GM21619 (cell line): Measurements from ENCODE around the gene CDK5R2.

Experiments used
- ATAC-seq: cut with Tn5 transposase; IDR thresholded peaks from one replicate; pipeline ENCODE4 v1.9.1; 2021; ENCODE audit not compliant: unreplicated experiment

Gene CDK5R2

DNA sequence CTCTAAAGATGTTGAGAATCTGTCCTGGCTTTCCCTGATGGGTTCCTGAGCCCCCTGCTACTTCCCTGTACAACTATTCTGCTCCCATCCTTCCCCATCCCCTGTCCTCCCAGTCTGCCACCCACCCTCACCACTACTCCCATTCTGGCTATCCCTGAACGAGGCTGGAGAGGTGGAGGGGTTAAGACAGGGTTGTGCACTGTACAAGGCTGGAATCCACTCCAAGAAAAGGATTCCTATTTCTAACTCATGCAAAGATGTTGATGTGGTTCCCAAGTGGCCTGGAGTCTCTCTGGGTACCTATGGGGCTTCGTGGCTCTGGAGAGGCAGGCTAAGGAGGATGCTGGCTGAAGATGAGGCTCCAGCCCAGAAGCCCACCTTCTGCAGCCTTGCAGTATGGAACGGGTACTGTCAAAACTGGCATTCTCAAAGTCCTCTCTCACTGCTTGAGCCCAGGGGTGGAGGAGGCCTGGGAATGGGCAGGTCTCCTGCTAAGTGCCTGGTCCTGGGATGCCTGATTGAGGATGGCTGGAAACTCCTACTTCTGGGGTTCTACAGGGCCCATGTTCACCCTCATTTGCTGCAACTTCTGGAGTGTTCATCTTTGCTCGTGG, 26.8 kb downstream of the CDK5R2 start:
- ATAC-seq: no peak

DNA sequence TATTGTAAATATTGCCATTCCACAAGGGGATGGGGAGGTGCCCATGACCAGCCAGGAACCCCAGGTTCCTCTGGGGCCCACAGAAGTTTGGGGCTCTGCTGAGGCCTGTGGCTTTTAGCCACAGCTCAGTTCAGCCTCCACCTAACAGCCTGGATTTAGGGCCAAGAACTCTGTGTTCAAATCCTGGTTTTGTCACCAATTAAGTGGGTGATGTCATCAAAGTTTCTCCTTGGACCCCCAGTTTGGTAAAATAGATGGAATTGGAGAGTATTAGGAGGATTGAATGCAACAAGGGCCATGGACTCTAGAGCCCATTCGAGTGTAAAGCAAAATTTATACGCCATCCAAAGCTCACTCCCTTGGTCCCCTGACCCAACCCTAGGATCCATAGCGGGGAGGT, 28.7 kb downstream of the CDK5R2 start:
- no peak for ATAC-seq

DNA sequence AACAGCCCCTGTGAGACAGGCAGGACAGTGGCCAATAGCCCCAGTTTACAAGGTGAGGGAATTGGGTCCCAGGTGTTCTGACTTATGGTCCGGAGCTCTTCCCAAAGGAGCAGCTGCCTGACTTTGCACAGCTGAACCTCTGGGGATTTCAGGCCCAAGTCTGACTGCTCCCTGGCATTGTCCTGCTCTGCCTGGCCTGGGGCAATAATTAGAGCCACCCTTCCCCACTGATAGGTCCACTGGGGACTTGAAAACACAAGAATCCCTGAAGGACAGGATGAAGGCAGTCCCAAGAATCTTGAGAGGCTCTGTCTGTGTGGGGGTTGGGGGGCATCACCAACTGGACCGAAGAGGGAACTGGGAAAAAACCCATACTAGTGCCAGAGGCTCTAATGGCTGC, 29.2 kb downstream of the CDK5R2 start:
- ATAC-seq: no peak

DNA sequence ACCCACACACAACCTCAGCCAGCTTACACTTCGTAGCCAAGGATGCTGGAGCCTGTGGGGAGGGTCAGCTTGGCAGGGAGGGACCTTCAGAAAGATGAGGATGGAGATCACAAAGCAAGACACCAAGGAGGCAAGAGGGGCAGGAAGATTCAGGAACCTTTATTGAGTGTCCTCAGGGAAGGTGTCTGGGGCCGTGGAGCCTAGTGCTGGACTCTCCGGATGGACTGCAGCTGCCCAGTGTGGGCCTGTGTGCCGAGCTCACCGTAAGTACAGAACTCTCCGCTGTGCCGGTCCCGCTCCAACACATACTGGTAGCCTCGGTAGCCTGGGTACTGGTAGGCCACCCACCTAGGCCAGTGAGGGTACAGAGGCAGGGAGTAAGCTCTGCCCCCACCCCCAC, 30.6 kb downstream of the CDK5R2 start:
- ATAC-seq: no peak

DNA sequence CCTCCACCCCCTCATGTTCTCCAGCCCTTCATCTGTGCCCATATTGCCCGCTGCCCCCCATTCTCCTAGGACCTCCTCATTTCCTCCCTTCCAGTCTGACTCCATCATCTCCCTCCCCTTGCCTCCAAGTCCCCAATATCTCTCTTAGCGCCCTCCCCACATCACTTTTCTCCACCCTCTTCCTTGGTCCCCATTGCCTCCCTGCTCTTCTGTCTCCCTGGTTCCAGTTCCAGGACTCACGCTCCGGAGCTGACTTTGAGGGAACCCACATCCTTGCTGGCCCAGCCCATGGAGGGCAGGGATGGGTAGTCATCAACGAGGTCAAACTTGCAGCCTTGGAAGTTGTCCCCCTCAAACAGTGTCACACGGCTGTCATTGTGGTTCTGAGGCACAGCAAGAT, 31.1 kb downstream of the CDK5R2 start:
- no peak for ATAC-seq

DNA sequence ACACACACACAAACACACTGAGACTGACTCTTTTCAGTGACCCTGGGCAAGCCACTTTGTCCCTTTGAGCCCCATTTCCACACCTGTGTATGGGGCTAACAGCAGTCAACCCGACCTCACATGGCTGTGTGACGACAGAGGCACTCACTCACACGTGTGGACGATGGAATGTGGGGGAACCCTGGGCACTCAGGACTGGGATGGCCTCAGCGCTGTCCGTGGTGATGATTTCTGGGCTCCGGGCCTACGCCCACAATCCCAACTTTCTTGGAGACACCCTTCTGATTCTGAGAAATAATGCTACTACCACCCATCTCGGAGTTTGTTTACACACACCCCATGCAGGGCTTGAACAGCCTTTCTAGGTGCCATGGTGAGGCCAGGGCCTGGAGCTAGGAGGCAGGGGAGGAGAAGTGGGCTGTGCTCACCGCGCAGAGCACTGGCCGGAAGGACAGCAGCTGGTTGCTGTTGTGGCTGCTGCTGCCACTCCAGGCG, 32.3 kb downstream of the CDK5R2 start:
- ATAC-seq: no peak

DNA sequence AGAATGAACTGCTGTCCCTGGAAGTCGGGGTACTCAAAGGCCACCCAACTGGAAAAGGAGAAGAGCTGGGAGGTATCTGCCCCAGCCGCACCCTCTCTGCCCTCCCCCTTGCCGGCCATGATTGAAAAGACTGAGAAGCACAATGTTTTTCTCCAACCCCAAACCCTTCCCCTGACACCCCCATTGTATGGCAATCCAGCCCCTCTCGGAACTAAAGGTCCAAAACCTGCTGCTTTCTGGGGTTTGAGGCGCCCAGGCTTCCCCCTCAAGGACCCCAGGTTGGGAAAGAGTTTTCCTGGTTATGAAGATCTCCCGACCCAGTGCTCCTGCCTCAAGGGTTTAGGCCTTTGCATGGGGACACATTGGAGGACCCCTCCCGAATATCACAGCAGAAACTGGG, 32.7 kb downstream of the CDK5R2 start:
- ATAC-seq: no peak

DNA sequence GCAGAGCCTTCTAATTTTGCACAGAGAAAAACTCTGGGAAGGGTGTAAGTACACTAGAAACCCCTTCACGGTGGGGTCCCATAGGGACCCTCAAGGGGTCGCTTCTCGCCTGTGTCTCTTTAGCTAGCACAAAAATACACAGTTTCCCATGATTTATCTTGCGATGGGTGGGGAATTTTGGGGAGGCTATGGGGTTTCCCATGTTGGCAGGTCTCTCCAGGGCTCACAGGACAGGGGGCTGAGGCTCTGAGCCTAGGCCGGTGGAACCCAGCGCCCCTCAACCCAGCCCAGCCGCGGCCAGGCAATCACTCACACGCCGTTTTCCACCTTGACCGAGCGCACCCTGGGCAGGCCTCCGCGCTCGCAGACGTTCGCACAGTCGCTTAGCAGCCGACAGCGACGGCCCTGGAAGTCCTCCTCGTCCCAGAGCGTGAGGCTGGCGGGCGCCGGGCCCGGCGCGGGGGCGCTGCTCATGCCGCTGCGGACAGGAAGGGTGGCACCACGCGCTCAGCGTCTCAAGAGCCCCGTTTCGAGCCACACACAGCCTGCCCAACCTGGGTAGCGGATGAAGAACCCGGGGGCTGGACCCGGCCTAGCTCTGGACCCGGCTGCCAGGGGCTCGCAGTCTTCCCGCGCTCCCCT, 33.4 kb downstream of the CDK5R2 start:
- ATAC-seq: no peak

DNA sequence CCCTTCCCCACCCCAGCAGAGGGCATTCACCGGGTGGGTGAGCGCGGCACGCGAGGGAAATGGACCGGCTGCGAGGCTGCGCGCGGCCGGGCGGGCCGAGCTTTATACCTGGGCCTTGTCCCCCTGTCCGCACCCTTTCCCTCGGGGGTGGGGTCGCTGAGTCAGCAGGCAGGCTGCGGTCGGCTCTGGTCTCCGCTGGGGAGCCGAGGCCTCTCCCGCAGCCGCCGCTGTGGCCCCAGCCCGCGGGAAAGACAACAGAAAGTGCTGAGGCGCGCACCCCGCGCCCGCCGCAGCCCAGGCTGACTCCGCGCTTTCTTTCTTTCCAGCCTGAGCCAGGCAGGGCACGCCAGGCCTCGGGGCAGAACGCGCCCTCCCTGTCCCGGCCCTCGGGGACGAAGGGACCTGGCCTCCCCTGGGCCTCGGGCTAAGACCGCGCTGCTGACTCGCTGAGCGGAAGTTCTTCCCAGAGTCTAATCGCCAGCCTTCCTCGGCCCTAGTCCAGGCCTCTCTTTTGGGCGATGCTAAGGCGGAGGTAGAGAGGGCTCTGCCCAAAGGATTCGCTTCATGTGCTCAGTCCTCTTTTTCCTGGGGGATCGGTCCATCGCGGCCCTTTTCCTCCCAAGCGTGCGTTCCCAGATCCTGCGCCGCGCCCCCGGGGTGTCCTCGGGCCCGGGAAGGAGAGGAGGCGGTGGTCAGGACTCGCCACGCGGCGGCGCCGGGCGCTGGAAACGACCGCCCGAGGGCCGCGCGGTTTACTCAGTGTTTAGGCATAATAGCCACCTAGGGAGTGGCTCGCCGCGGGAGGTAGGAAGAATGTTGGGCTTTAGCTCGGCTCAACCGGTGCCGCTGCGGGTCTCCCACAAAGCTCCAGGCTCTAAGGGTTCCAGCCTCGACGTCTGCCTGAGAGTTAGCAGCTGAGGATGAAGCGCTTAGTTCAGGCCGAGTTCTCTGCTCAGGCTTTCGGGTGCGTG, 34.2 kb downstream of the CDK5R2 start, which contains the start of gene CRYBA2:
CRYBA2 (minus strand) TSS at position 78 of the 971 bp plus-strand sequence. CDS start 246 bp downstream, outside the sequence.
- no peak for ATAC-seq

DNA sequence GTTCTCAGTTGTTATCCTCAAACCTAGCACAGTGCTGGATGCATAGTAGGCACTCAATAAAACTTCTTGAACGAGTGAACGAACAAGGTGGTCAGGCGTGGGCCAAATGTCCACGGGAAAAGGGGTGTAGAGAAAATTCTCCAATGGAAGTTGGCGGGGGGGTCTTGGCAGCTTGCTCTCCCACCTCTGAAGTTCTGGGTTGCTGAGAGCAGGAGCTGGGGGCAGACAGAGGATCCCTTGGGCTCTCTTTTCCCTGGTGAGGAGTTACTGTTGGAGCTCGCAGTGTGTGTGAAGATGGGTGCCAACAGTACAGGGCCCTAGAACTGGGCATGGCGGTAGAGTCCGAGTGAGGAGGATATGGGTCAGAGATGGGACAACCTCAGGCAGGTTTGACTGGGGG, 36.1 kb downstream of the CDK5R2 start:
- no peak for ATAC-seq

DNA sequence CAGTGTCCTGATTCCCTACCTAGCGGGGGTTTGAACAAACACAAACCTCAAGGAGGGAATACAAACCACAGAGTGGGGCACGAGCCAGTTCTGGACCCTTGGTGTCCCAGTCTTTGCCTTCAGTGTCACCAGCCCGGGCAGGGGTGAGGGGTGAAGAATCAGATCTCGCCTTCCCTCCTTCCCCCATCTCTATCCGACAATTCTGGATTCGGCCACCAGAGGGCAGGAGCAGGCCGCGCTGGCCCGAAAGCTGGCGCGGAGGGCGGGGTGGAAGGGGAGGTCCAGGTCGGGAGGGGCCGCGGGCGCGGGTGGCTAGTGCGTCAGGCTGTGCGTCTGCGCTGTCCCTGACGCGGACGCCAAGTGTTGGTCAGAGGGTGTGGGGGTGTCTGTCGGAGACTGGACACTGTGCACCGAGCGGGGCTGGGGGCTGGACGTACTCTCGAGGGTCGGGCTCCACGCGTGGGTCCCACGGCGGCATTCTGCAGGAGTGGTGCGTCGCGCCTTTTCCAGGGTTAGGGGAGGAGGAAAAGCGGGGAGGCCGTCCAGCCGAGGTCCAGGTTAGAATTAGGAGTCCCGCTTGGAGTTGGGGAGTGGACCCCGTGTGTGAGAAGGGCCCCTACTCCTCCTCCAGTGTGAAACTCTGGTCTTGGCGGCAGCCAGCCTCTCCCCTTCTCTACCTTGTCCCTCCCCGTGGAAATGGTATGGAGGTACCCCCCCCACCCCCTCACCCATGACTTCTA, 36.7 kb downstream of the CDK5R2 start:
- peak; percentile 60 for ATAC-seq

DNA sequence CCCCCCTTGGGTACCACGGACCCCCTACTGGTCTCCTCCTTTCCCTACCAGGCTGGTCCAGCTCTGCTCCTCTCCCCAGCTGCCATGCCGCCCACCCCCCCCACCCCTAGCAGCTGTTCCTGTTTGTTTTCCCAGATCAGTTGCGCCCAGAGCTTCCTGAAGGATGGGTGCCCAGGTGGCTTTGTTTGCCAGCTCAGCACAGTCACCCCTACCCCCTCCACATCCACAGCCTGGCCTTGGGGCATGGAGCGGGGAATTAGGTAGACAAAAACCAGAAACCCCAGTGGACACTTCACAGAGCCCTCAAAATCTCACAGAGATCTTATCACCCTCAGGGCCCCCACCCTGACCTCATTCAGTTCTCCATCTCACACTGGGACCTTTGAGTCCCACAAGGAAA, 37.5 kb downstream of the CDK5R2 start:
- ATAC-seq: no peak

DNA sequence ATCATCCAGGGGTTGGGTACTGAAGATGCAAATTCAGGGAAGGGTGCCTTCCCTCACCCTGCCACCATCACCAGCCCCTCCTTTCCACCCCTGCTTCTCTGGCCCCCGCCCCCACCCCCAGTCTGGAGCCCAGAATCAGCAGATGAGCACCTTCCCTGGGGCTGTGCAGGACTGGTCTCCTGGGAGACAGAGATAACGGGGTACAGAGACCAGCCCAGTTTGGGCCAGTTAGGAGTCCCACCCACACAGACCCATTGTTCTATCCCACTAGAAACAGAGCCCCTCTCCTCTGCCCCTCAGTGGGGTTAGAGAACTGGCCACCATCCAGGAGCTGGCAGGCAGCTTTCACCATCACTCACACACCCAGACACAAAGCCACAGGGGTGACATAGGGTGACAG, 38.3 kb downstream of the CDK5R2 start:
- no peak for ATAC-seq

DNA sequence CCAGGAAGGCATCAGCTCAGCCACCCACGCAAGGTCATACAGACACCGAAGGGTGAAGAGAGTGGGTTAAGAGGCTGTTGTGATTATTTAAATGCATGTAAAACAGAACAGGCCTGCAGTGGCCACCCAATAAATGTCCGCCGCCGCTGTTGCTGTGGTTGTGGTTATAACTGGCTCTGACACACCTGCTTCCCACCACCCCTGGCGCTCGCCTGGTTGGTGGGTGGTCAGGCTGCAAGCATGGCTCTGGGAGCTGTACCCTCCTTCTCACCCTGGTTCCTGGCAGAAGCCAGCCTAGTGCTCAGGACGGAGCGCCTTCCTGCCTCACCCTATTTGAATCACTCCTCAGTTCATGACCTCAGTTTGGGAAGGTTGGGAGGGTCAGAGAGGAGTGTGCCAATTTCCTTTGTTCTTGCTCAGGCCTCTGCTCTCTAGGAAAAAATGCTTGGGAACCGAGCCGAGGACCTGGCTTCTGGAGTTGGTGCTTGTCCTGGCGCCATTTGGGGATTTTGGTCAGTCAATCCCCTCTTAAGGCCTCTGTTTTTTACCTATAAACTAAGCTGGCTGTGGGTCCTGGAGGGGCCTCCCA, 39.0 kb downstream of the CDK5R2 start:
- no peak for ATAC-seq

DNA sequence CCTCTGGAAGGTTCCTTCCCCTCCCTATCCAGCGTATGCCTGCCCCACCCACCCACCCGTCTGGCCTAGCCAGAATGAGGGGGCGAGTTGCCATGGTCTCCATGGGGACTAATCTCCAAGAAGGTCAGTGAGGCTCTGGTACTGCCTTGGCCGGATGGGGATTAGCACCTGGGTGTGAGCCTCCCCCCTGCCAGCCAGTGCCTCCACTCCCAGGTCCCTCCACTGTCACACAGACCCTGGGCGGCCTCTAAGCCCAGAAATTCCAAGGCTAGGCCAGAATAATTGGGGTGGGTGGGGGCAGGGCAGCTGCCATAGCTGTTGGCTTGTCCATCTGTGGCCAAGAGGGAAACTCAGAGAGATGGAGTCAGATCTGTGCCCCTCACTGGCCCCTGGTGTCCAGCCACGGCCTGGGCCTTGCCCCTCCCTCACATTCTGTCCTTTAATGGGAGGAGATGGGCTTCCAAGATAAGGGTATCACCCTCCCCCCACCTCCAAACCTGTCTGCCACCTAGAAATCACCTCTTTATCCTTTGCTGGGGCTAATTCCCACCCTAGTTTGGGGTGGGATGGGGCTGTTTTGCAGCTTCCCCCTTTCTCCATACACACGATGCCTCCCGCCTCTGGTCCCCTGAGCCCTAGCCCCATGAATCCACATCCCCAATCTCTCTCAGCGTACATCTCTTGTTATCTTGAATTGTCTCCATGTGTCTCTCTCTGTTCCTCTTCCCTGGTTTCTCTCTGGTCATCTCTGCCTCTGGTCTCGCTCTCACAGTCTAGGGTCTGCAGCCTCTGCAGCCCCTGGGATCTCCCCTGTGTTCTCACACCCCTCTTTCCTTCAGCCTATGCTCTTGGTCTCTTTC, 39.8 kb downstream of the CDK5R2 start:
- no peak for ATAC-seq

DNA sequence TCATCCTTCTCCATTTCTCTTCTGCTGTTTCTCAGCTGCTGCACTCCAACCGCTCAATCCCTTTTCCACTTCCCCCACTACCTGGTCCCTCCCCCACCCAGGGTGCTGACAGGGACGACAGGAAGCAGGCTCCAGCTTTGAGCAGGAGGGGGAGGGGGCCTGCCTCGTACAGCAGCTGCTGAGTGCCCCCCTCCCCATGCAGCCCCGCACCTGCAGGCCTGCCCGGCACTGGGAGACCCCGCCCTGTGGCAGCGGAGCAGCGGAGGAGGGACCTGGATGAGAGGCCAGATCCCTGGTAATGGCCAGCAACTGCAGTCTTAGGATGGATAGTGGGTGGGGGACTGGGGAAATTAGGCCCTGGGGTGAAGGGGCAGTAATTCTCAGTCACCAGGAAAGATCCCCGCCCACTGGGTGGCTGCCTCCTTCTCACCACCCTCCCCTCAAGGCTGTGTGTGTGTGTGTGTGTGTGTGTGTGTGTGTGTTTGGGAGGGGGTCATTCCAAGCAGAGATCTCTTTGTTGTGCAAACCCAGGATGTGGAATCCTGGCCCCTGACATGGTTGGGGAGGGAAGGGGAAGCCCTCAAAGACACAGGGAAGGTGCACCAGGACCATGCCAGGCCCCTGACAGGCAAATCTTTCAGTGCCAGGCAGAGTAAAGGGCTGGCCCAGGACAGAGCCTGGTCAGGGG, 40.6 kb downstream of the CDK5R2 start:
- no peak for ATAC-seq

DNA sequence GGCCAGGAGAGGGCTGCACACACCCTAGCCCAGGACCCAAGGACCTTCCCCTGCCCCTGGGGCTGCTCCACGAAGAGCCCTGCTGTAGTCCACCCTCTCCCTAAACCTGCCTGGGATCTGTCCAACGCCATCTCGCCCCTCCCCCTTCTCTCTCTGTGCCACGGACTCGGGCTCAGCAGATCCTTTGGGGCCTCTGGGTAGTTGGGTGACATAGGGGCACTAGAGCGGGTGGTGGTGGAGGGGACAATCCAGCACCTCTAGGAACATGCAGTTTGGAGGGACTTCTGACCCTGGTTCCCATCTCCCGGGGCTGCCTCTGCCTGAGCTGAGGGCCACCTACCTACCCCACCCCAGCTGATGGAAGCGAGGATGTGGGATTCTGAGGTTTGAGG, 41.1 kb downstream of the CDK5R2 start:
- ATAC-seq: no peak

DNA sequence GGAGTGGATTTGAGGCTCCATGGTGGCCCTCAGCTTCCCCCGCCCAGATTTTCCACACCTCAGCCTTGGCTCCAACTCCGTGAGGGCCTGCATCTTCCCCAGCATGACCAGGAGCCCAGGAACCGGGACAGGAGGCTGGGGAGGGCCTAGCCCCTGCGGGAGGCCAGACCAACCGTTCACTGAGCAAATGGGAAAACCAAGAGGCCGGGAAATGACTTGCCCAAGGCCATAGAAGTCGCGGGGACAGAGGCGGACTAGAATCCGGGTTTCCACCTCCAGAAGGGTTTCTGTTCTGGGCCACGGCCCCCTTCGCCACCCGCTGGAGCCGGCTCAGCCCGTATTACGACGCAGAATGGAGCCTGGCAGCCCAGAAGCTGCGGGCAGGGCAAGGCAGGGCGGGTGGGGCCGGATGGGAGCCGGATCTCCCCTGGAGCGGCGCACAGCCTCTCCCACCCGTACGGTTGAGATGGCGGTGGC, 41.7 kb downstream of the CDK5R2 start:
- no peak for ATAC-seq
